Stimulated activated CD8-positive, alpha-beta memory T cell treated with anti-CD3 and anti-CD28 coated beads, Interleukin-12 subunit alpha, Interleukin-12 subunit beta, amount 100 ng/mL, for 4 hours (primary cell): ENCODE data around the gene HLCS.
"Not testable (repeated sequence)": the region's sequence is repeated elsewhere in the genome, so short reads cannot be mapped to it uniquely, and the experiment has no call there.

ENCODE experiments used
- DNase-seq: peaks from one replicate; pipeline ENCODE4 v3.0.0-alpha.2; 2020; ENCODE audit warnings: low read depth

Gene HLCS

GRCh38 chr21:36966066-36966820 is at the start of gene HLCS:
TSS of gene HLCS (minus strand) at chr21:36966669. CDS start at chr21:36966638, 31 bp downstream.
- peak; percentile 72 for DNase-seq

GRCh38 chr21:37009740-37010341 is 43.4 kb upstream of the HLCS start:
- DNase-seq, result peak; percentile 56

DNA sequence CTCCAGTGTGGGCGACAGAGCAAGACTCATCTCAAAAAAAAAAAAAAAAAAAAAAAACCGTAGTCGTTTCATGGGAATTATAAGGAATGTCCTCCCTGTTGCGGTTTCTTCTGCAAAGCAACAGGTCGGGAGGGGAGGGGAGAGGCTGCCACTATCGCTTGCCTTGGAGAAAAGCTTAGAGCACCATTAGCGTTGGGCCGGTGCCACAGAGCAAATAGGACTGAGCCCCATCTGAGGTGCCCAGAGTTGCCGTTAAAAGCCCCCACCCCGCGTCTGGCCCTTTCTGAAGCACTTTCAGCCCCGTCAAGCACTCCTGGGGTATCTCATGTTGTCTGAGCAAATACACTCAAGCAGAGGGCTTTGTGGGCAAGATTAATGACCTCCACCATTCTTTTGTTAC is 42.3 kb upstream of the HLCS start:
- DNase-seq, result no peak

DNA sequence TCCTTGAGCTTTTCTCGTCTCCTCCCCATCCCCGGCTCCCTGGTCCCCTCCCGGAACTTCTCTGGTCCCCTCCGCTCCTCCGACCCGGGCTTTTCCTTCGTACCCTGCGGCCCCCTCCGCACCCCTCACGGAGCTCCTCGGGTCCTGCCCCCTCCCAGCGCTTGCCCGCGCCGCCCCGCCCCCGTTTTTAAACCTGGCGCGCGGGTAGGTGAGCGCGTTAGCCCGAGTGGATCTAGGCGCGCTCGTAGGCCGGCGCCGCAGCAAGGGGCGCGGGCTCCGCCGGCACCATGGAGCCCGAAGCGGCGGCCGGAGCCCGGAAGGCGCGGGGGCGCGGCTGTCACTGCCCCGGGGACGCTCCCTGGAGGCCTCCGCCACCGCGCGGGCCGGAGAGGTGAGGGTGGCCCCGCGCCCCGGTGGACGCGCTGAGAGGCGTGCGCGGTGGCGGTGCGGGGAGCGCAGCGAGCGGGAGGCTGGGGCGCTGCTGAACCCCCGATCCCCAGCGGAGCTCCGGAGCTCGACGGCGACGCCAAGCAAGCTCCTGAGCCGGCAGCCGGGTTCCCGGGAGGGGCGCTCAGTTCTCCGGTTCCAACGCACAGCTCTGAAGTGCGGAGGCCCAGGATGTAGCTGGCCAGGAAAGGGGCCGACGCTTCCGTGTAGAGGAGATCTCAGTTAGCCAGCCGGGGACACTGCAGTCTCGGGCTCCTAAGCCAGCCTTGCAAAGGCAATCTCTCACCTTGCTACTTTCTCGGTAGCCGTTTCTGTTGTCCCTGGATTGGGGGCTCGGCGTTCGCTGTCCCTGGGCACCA is 40.2 kb upstream of the HLCS start, which contains the start of gene RIPPLY3:
TSS of gene RIPPLY3 (plus strand) at position 217 of the 806 bp plus-strand sequence. CDS start at position 288, 71 bp downstream.
- DNase-seq, result no peak

- no peak for DNase-seq
Measured at GRCh38 chr21:37005548-37006485, 39.3 kb upstream of the HLCS start.

GRCh38 chr21:37003917-37004316 is 37.4 kb upstream of the HLCS start:
- DNase-seq, result not testable (repeated sequence)

DNA sequence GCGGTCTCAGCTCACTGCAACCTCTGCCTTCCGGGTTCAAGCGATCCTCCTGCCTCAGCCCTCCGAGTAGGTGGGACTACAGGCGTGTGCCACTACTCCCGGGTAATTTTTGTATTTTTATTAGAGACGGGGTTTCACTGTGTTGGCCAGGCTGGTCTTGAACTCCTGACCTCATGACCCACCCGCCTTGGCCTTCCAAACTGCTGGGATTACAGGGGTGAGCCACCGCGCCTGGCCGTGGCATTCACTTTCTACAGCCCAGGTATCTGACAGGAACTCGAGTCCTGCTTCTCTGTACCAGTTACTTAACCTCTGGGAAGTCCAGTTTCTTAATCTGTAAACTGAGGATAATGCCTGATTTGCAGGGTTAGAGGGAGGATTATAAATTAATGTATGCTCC is 36.4 kb upstream of the HLCS start:
- DNase-seq, result not testable (repeated sequence)

GRCh38 chr21:37001441-37001840 is 35.0 kb upstream of the HLCS start:
- DNase-seq, result no peak

GRCh38 chr21:37000381-37000780 is 33.9 kb upstream of the HLCS start:
- no peak for DNase-seq

DNA sequence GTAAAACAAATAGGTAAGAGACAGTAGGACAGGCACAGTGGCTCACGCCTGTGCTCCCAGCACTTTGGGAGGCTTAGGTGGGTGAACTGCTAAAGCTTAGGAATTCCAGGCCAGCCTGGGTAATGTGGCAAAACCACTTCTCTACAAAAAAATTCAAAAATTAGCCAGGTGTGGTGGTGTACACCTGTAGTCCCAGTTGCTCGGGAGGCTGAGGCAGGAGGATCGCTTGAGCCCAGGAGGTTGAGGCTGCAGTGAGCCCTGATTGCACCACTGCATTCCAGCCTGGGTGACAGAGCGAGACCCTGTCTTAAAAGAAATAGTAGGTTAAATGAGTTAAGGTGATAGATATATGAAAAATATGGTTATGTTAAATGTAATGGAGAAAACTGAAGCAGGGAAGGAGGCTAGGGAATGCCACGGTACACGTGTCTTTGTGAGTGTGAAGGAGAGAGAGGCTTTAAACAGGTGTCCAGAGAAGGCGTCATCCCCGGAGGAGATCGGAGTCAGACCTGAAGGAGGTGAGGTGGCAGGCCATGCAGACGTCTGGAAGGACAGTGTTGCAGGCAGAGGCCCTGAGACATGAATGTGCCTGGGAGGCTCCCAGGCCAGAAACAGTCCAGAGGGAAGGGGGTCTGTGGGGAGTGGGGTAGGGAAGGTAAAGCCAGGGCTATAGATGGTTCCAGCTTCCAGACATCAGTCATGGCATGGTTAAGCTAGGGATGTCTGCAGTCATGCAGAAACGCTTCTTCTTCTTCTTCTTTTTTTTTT is 32.8 kb upstream of the HLCS start:
- DNase-seq, result no peak

- not testable (repeated sequence) for DNase-seq
Measured at GRCh38 chr21:36995285-36995684, 28.8 kb upstream of the HLCS start.

DNA sequence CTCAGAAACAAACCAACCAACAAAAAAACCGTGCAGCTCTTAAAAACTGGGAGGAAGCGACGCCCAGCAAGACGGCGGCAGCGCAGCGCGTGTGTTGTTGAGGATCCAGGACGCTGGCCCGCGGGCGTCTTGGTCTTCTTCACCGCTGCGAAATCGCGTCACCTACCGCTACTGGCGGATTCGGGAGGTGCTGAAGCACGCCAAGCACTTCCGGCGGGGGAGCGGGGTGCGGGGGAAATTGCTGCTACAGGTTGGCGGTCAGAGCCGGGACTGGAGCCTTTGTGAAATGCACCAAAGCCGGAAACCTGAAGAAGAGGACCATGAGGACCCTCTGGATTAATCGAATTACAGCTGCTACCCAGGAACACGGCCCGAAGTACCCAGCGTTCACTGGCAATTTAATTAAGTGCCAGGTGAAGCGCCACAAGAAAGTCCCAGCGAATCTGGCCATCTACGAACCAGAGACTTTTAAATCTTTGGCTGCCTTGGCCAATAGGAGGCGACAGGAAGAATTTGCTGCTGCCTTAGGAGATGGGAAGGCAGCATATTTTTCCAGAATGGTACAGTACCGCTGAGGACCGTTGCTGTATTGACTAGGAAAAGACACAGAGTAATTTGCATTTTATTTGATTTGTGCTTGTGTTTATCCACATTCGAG is 28.2 kb upstream of the HLCS start:
- no peak for DNase-seq

DNA sequence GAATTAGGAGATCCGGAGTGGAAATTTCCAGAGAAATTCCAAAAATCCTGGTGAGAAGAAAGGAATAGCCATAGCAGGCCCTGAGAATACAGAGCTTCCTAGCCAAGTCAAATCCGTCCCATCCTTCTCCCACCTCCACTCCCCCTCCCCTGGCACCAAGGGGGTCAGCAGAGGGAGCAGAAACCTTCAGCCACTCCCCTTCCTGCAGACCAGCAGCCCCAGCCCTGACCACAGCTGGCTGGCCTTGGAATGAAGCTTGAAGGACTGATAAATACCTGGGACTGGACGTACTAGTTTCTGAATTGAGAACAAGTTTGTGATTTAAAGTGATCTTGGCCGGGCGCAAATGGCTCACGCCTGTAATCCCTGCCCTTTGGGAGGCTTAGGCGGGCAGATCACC is 26.2 kb upstream of the HLCS start:
- DNase-seq, result no peak

- DNase-seq, result no peak
Measured at GRCh38 chr21:36990508-36991205, 24.2 kb upstream of the HLCS start.

- DNase-seq, result peak; percentile 82
Measured at GRCh38 chr21:36989699-36990507, 23.4 kb upstream of the HLCS start.

GRCh38 chr21:36989199-36989698 is 22.8 kb upstream of the HLCS start:
- not testable (repeated sequence) for DNase-seq

- DNase-seq, result no peak
Measured at GRCh38 chr21:36988536-36988935, 22.1 kb upstream of the HLCS start.

- DNase-seq, result no peak
Measured at GRCh38 chr21:36987845-36988244, 21.4 kb upstream of the HLCS start.
